Karpas-422 (cell line): ENCODE data around the gene DGKE. TPM values are rescaled to one million over a fixed set of nuclear protein-coding genes. Genes with fewer than 3 reads are reported as not detected.
A peak's percentile ranks its signal among the peaks of the same experiment; 100 is the strongest.

Experiments
- DNase-seq: peaks from one replicate; pipeline ENCODE4 v3.0.0-alpha.2; 2015
- H2AFZ ChIP-seq: fragments of 200-600 bp; sonication (generic); 2 replicates; pipeline ENCODE4 v1.6.1; 2014; ENCODE audit warnings: antibody characterized with exemption, low read length, mixed read lengths
- H3K27ac ChIP-seq: fragments of 200-600 bp; sonication (generic); 2 replicates; pipeline ENCODE4 v1.5.1; 2014; ENCODE audit warnings: mild to moderate bottlenecking, low read length, moderate library complexity
- H3K27me3 ChIP-seq: fragments of 200-600 bp; sonication (generic); 2 replicates; pipeline ENCODE4 v1.6.1; 2014; ENCODE audit warnings: low read length, mixed read lengths
- H3K36me3 ChIP-seq: fragments of 200-600 bp; sonication (generic); 2 replicates; pipeline ENCODE4 v1.6.1; 2014; ENCODE audit warnings: low read length, mixed read lengths; ENCODE audit not compliant: insufficient read depth
- H3K4me1 ChIP-seq: fragments of 200-600 bp; sonication (generic); 2 replicates; pipeline ENCODE4 v1.6.1; 2014; ENCODE audit warnings: mild to moderate bottlenecking, low read length, mixed read lengths
- H3K4me2 ChIP-seq: fragments of 200-600 bp; sonication (generic); 2 replicates; pipeline ENCODE4 v1.6.1; 2014; ENCODE audit warnings: low read length, low read depth, mild to moderate bottlenecking; ENCODE audit not compliant: poor library complexity, severe bottlenecking
- H3K4me3 ChIP-seq: fragments of 200-600 bp; sonication (generic); 2 replicates; pipeline ENCODE4 v1.5.1; 2014; ENCODE audit warnings: mild to moderate bottlenecking, antibody characterized with exemption, low read length, mixed read lengths
- H3K79me2 ChIP-seq: fragments of 200-600 bp; sonication (generic); 2 replicates; pipeline ENCODE4 v1.6.1; 2014; ENCODE audit warnings: mild to moderate bottlenecking, low read length, mixed read lengths
- H3K9ac ChIP-seq: fragments of 200-600 bp; sonication (generic); 2 replicates; pipeline ENCODE4 v1.6.0; 2014; ENCODE audit warnings: low read length
- H3K9me2 ChIP-seq: fragments of 200-600 bp; sonication (generic), shearing (Covaris generic); replicated peaks from 2 replicates; pipeline ENCODE4 v1.6.0; 2014; ENCODE audit warnings: mild to moderate bottlenecking, low read length, moderate library complexity; ENCODE audit not compliant: insufficient read depth
- H3K9me3 ChIP-seq: fragments of 300-700, 200-600 bp; sonication (generic); 2 replicates; pipeline ENCODE4 v1.6.1; 2014; ENCODE audit warnings: low read length, mixed read lengths
- H4K20me1 ChIP-seq: fragments of 200-600 bp; sonication (generic); 2 replicates; pipeline ENCODE4 v1.6.1; 2014; ENCODE audit warnings: mild to moderate bottlenecking, antibody characterized with exemption, low read length, low read depth; ENCODE audit not compliant: insufficient read depth
- total RNA-seq: library from RNA; depleted of rRNA; stranded (reverse); fragments of >200 nt; shearing (Covaris generic); gene quantifications from 2 replicates; pipeline ENCODE4 v1.2.3, GENCODE V29; 2014; ENCODE audit warnings: low replicate concordance

Gene DGKE
- total RNA-seq, 1 experiment from 2014 or later: 0.30 TPM

DNA sequence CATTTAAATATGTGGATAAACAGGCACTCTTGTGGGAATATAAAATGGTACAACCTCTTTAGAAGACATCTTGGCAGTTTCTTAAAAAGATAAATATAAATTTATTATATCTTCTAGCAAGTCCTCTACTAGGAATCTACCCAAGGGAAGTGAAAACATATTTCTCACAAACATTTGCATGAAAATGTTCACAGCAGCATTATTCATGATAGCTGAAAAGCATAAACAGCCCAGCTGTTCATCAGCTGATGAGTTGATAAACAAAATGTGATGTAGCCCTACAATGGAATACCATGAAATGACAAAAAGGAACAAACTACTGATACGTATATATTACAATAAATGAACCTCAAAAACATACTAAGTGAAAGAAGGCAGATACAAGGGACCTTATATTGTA, 12.0 kb downstream of the DGKE start:
- Histone ChIP-seq H3K4me1 (peaks cover 10% of the 10 kb centered on the region; the same call in 1 of the 2 replicates), H3K9me3 (no peaks in the 10 kb centered on the region), H3K9me2 (no peaks in the 10 kb centered on the region), H3K79me2 (no peaks in the 10 kb centered on the region), H3K4me3 (no peak overlapping the region), H3K36me3 (no peaks in the 10 kb centered on the region), H2AFZ (no peak overlapping the region), H3K27me3 (no peaks in the 10 kb centered on the region), H3K9ac (no peak overlapping the region), H3K27ac (no peak overlapping the region), H4K20me1 (no peaks in the 10 kb centered on the region), H3K4me2 (no peak overlapping the region)
- no peak for DNase-seq

DNA sequence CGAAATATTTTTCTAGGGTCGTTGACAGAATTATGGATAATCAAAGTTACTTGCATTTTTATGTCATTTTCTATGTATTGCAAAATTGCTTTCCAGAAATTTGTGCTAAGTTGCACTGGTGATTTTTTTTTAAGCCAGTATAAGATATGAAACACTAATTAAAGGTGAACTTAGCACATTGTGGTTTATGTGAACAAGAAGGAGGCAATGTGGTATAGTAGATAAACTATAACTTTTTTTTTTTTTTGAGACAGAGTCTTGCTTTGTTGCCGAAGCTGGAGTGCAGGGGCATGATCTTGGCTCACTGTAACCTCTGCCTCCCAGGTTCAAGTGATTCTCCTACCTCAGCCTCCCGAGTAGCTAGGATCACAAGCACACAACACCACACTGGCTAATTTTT, 13.2 kb downstream of the DGKE start:
- Histone ChIP-seq H3K4me2 (no peak overlapping the region), H2AFZ (no peak overlapping the region), H3K4me1 (peaks cover 10% of the 10 kb centered on the region; the same call in 1 of the 2 replicates), H3K9ac (no peak overlapping the region), H3K27ac (no peak overlapping the region), H3K79me2 (no peaks in the 10 kb centered on the region), H3K9me2 (no peaks in the 10 kb centered on the region), H3K27me3 (no peaks in the 10 kb centered on the region), H3K36me3 (no peaks in the 10 kb centered on the region), H3K9me3 (no peaks in the 10 kb centered on the region), H3K4me3 (no peak overlapping the region), H4K20me1 (no peaks in the 10 kb centered on the region)
- DNase-seq: no peak

DNA sequence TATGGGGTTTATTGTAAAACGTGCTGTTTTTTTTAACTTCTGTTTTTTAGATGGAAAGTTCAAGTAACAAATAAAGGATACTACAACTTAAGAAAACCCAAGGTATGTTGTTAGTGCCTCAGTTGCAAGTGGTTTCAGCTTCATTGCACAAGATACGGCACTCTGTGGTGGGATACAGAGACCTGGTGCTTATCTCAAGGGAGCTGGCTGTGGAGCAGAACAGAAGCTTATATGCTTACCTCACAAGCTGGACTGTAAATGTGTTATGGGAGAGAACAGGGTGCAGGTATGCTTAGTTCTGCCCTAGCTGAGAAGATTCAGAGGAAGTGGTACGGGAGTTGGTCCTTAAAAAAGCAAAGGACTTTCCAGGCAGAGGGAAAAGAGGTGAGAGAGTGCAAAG, 15.2 kb downstream of the DGKE start:
- Histone ChIP-seq H3K4me2 (no peak overlapping the region), H3K36me3 (no peaks in the 10 kb centered on the region), H3K4me3 (no peak overlapping the region), H3K79me2 (no peaks in the 10 kb centered on the region), H3K4me1 (peaks cover 10% of the 10 kb centered on the region; the same call in 1 of the 2 replicates), H2AFZ (no peak overlapping the region), H3K9me2 (no peaks in the 10 kb centered on the region), H3K27me3 (no peaks in the 10 kb centered on the region), H3K9ac (no peak overlapping the region), H4K20me1 (no peaks in the 10 kb centered on the region), H3K9me3 (no peaks in the 10 kb centered on the region), H3K27ac (no peak overlapping the region)
- DNase-seq: no peak

- Histone ChIP-seq H3K4me3 (no peak overlapping the region), H3K9ac (no peak overlapping the region), H3K9me2 (no peaks in the 10 kb centered on the region), H3K27me3 (no peaks in the 10 kb centered on the region), H3K36me3 (no peaks in the 10 kb centered on the region), H3K9me3 (no peaks in the 10 kb centered on the region), H3K4me2 (no peak overlapping the region), H3K79me2 (no peaks in the 10 kb centered on the region), H2AFZ (no peak overlapping the region), H3K4me1 (peaks cover 10% of the 10 kb centered on the region; the same call in 1 of the 2 replicates), H3K27ac (no peak overlapping the region), H4K20me1 (no peaks in the 10 kb centered on the region)
- DNase-seq: no peak
Observed at GRCh38 chr17:56850591-56850990, 16.6 kb downstream of the DGKE start.

DNA sequence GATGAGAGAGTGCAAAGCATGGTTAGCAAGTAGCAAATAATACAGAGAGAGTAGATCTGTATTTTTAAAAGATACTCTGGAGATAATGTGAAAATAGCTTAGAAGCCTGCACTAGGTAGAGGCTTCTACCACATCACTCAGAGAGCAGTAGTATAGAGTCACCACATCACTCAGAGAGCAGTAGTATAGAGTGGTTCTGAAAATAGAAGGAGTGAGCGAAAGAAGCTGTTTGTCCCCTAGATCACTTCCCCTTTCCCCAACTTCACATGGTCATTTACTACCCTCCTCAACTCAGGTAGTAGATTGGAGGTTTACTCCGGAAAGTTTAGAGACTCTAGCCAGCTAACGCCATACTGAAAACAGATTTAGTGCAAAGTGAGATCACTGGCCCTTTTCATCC, 17.1 kb downstream of the DGKE start:
- H2AFZ ChIP-seq: no peak overlapping the region
- H3K4me3 ChIP-seq: no peak overlapping the region
- no peaks in the 10 kb centered on the region for H3K9me3 ChIP-seq
- H3K36me3 ChIP-seq: no peaks in the 10 kb centered on the region
- H3K79me2 ChIP-seq: no peaks in the 10 kb centered on the region
- no peaks in the 10 kb centered on the region for H3K9me2 ChIP-seq
- no peaks in the 10 kb centered on the region for H4K20me1 ChIP-seq
- no peak overlapping the region for H3K9ac ChIP-seq
- DNase-seq: peak; percentile 41
- no peak overlapping the region for H3K27ac ChIP-seq
- no peaks in the 10 kb centered on the region for H3K27me3 ChIP-seq
- H3K4me2 ChIP-seq: no peak overlapping the region
- H3K4me1 ChIP-seq: peaks cover 10% of the 10 kb centered on the region; the same call in 1 of the 2 replicates

- no peak for DNase-seq
- Histone ChIP-seq H2AFZ (no peak overlapping the region), H4K20me1 (0 out of 2 replicates have a peak, but pooled peaks cover 3% of the 10 kb centered on the region), H3K9me3 (no peaks in the 10 kb centered on the region), H3K79me2 (no peaks in the 10 kb centered on the region), H3K9ac (no peak overlapping the region), H3K27ac (no peak overlapping the region), H3K27me3 (no peaks in the 10 kb centered on the region), H3K36me3 (no peaks in the 10 kb centered on the region), H3K4me3 (no peak overlapping the region), H3K4me1 (peaks cover 12% of the 10 kb centered on the region), H3K9me2 (no peaks in the 10 kb centered on the region), H3K4me2 (no peak overlapping the region)
Observed at GRCh38 chr17:56861899-56862298, 27.9 kb downstream of the DGKE start.

DNA sequence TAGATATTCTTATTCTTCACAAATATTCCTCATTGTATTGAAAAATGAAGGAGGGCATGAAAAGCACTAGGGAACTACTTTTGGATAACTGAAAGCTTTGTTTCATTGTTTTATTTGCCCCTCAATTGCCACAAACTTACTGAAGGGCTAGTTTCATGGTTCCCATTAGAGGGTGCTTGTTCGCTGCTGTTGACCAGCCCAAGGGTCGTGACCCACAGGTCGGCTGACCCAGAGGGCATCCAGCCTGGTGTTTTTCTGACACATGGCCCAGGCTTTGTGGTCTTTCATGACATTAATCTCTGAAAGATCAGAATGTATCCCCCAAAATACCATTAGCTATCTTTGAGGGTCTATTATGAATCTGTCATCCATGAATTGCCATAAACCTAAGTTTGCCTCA, 30.0 kb downstream of the DGKE start:
- no peak for DNase-seq
- Histone ChIP-seq H3K4me1 (peaks cover 12% of the 10 kb centered on the region), H3K4me3 (no peak overlapping the region), H3K79me2 (no peaks in the 10 kb centered on the region), H3K9ac (no peak overlapping the region), H4K20me1 (0 out of 2 replicates have a peak, but pooled peaks cover 3% of the 10 kb centered on the region), H3K9me2 (no peaks in the 10 kb centered on the region), H3K27me3 (no peaks in the 10 kb centered on the region), H3K36me3 (no peaks in the 10 kb centered on the region), H2AFZ (no peak overlapping the region), H3K4me2 (no peak overlapping the region), H3K27ac (no peak overlapping the region), H3K9me3 (no peaks in the 10 kb centered on the region)

DNA sequence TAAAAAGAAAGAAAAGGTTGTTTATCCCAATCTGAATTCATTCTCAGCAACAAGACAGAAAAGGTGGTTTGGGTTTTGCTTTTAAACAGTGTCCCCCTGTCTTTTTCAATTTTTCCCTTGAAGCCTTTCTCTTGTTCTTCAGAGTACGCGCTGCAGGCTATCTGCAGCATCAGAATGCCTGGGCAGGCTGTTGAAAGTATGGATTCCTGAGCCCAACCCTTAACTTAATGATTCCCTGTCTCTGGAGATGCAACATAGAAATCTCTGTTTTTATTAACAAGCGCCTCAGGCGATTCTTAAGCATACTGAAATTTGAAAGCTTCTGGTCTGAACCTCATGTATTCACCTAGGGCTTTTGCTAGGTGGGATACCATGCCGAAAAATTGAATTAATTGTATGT, 32.1 kb downstream of the DGKE start:
- Histone ChIP-seq H3K79me2 (no peaks in the 10 kb centered on the region), H3K9me2 (no peaks in the 10 kb centered on the region), H3K36me3 (no peaks in the 10 kb centered on the region), H2AFZ (no peak overlapping the region), H3K27ac (no peak overlapping the region), H3K27me3 (no peaks in the 10 kb centered on the region), H3K4me2 (no peak overlapping the region), H4K20me1 (0 out of 2 replicates have a peak, but pooled peaks cover 3% of the 10 kb centered on the region), H3K9ac (no peak overlapping the region), H3K9me3 (no peaks in the 10 kb centered on the region), H3K4me3 (no peak overlapping the region), H3K4me1 (peaks cover 12% of the 10 kb centered on the region)
- no peak for DNase-seq

DNA sequence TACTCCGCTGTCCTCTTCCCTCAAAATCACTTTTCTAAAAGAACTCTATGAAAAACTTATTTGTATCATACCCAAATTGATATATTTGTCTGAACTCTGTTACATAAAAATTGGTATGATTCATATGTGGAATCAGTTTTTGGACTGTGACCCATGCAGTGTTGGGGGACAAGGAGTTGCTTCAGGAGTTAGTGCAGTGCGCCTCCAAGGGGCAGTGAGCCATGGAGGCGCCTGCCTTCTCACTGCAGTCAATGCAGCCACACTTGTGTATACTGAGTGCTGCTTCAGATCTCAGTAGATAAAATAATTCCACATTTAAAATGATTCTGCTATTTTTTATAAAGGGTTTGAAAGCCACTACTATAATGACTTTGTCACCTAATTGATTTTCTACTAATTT, 32.5 kb downstream of the DGKE start:
- Histone ChIP-seq H3K4me1 (peaks cover 13% of the 10 kb centered on the region), H3K79me2 (no peaks in the 10 kb centered on the region), H3K27ac (no peak overlapping the region), H3K4me2 (no peak overlapping the region), H3K9me2 (no peaks in the 10 kb centered on the region), H4K20me1 (0 out of 2 replicates have a peak, but pooled peaks cover 3% of the 10 kb centered on the region), H3K9ac (no peak overlapping the region), H2AFZ (no peak overlapping the region), H3K36me3 (no peaks in the 10 kb centered on the region), H3K9me3 (no peaks in the 10 kb centered on the region), H3K27me3 (no peaks in the 10 kb centered on the region), H3K4me3 (no peak overlapping the region)
- DNase-seq: peak; percentile 66
